Effector memory CD8-positive, alpha-beta T cell (primary cell): Measurements from ENCODE around the gene ATXN1.

ENCODE experiments used
- ATAC-seq: fragments of 150-1000 bp; cut with Tn5 transposase; replicated peaks from 2 replicates; pipeline ENCODE4 v1.10.0; 2021; ENCODE audit warnings: mild to moderate bottlenecking, moderate library complexity
- DNase-seq, 3 experiments: peaks; one replicate each; pipeline ENCODE4 v3.0.0; 2021
- H3K27ac Mint-ChIP-seq, 2 donors: one replicate each; pipeline ENCODE4 v1.8.0; 2022; ENCODE audit warnings: mild to moderate bottlenecking in 2 of 2, mixed read lengths in 2 of 2, moderate library complexity in 2 of 2
- H3K27me3 Mint-ChIP-seq, 2 donors: one replicate each; pipeline ENCODE4 v1.8.0; 2022; ENCODE audit warnings: mixed read lengths in 2 of 2
- H3K36me3 Mint-ChIP-seq: one replicate; pipeline ENCODE4 v1.8.0; 2022; ENCODE audit warnings: mild to moderate bottlenecking, moderate library complexity, mixed read lengths; ENCODE audit not compliant: insufficient read depth
- H3K4me1 Mint-ChIP-seq, 2 donors: one replicate each; pipeline ENCODE4 v1.8.0; 2022; ENCODE audit warnings: low read depth in 2 of 2, mixed read lengths in 2 of 2
- H3K4me3 Mint-ChIP-seq, 2 donors: one replicate each; pipeline ENCODE4 v1.8.0; 2022; ENCODE audit warnings: mild to moderate bottlenecking in 2 of 2, mixed read lengths in 2 of 2, moderate library complexity in 2 of 2
- H3K9me3 Mint-ChIP-seq, 2 donors: one replicate each; pipeline ENCODE4 v1.8.0; 2022; ENCODE audit warnings: mixed read lengths in 2 of 2

The ATXN1 gene

DNA sequence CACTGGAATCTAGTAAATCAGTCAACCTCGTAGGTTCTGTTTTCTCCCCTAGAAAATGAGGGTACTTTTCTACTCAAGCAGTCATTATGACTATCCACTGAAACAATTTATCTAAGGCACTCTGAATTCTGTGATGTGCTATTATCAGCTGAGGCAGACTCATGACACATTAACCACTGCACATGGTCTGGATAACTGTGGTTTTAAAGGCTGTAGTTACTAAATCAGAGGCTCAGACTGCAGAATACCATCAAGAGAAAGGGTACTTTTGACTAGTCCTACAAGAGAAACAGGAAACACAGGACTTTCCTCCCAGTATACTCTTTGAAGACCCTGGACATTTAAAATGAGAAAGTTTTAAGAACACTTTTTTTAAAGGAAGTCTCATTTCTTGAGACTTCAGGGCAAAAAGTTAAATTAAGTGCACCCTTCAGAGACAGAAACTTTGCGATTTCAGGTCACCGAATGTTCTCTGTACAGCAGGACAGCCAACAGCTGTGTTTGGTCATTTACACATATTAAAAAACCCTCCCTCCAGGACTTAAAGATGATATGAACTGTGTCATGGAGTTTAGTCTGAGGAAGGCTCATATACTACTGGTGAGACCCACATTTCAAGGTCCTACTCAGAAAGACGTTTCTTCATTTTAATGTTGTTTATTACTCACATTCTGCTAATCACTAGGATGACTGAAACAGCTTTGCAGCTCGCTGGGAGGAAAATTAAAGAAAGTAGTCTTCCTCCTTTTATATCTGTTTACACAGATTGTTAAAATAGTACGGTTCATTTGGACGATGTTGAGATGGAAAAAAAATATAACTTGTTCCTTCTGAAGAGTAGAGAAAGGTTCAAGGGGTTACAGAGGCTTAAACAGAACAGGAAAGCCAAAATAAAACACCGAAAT lies 19.9 kb downstream of the ATXN1 start:
- H3K27ac Mint-ChIP-seq, result peak overlapping the region; percentile 56 to 57
- peak overlapping the region; percentile 7 to 33 for H3K4me3 Mint-ChIP-seq
- no peaks in the 10 kb centered on the region for H3K27me3 Mint-ChIP-seq
- H3K4me1 Mint-ChIP-seq, result peaks cover 52 to 79% of the 10 kb centered on the region in 2 donors
- no peak for DNase-seq
- H3K9me3 Mint-ChIP-seq, result no peaks in the 10 kb centered on the region
- ATAC-seq, result peak; percentile 97
- H3K36me3 Mint-ChIP-seq, result peaks cover 58% of the 10 kb centered on the region

DNA sequence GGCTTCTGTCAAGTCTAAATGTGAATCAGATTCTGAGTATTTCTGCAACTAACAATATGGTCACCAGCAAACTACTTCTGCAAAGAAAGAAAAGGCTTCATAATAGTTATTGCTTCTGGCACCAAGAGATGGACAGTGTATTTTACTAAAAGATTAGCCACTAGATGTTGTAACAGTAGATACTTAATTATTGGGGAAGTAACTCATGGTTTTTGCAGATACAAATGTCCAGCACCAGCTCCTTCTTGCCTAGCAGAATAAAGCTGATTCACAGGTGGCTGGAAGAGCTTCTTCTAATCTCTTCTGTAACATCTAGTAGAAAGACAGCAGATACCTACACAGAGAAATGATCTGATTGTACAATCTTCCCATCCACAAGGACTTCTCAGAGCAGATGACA lies 21.2 kb downstream of the ATXN1 start:
- DNase-seq, result no peak
- H3K9me3 Mint-ChIP-seq, result no peaks in the 10 kb centered on the region
- H3K27ac Mint-ChIP-seq, result peak overlapping the region in 1 of 2 donors; percentile 54
- H3K4me1 Mint-ChIP-seq, result peaks cover 45 to 73% of the 10 kb centered on the region in 2 donors
- peaks cover 52% of the 10 kb centered on the region for H3K36me3 Mint-ChIP-seq
- ATAC-seq, result no peak
- no peaks in the 10 kb centered on the region for H3K27me3 Mint-ChIP-seq
- no peak overlapping the region for H3K4me3 Mint-ChIP-seq

DNA sequence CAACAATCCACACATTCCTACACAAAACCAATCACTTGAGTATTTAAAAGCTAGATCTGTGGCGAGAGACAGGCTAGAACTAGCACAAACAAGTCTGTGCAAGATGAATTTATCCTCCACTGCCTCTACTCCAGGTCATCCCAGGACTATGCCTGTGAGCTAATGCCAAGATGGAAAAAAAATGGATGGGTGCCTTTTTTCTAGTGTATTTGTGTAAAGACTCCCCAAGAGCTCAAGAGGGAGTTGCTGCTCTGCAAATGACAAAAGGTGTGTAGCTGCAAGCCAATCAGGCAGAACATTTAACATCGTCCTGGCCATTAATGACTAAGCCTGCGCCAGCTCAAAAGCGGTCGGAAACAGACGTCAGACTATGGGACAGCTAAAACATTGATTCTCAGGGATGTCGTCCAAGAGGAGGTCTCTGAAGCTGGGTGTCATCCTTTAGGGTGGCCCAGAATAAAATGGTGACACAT lies 21.9 kb downstream of the ATXN1 start:
- no peak for DNase-seq
- peaks cover 52% of the 10 kb centered on the region for H3K36me3 Mint-ChIP-seq
- peak overlapping the region in 1 of 2 donors; percentile 54 for H3K27ac Mint-ChIP-seq
- H3K27me3 Mint-ChIP-seq, result no peaks in the 10 kb centered on the region
- no peak overlapping the region for H3K4me3 Mint-ChIP-seq
- H3K9me3 Mint-ChIP-seq, result no peaks in the 10 kb centered on the region
- H3K4me1 Mint-ChIP-seq, result peaks cover 42 to 67% of the 10 kb centered on the region in 2 donors
- ATAC-seq, result no peak

DNA sequence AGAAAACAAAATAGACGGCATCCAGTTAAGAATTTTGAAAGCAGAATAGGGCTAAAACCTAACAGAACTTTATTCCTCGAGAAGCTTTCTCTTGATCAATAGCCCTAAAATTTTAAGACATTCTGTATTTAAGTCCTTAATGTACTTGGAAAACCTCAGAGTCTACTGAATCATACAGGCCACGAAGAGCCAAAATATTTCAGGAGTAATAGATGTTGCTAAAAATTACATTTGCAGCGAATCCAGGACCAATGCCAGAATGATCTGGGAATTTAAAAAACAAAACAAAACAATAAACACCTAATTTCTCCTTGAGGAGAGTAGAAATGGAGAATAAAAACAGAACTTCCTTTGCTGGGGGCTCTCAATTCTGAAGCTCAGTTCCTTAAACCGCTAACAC lies 23.3 kb downstream of the ATXN1 start:
- H3K4me1 Mint-ChIP-seq, result peaks cover 35 to 63% of the 10 kb centered on the region in 2 donors
- no peak for DNase-seq
- H3K9me3 Mint-ChIP-seq, result no peaks in the 10 kb centered on the region
- peaks cover 60% of the 10 kb centered on the region for H3K36me3 Mint-ChIP-seq
- H3K4me3 Mint-ChIP-seq, result no peak overlapping the region
- H3K27ac Mint-ChIP-seq, result peak overlapping the region in 1 of 2 donors; percentile 17
- H3K27me3 Mint-ChIP-seq, result no peaks in the 10 kb centered on the region
- ATAC-seq, result no peak

DNA sequence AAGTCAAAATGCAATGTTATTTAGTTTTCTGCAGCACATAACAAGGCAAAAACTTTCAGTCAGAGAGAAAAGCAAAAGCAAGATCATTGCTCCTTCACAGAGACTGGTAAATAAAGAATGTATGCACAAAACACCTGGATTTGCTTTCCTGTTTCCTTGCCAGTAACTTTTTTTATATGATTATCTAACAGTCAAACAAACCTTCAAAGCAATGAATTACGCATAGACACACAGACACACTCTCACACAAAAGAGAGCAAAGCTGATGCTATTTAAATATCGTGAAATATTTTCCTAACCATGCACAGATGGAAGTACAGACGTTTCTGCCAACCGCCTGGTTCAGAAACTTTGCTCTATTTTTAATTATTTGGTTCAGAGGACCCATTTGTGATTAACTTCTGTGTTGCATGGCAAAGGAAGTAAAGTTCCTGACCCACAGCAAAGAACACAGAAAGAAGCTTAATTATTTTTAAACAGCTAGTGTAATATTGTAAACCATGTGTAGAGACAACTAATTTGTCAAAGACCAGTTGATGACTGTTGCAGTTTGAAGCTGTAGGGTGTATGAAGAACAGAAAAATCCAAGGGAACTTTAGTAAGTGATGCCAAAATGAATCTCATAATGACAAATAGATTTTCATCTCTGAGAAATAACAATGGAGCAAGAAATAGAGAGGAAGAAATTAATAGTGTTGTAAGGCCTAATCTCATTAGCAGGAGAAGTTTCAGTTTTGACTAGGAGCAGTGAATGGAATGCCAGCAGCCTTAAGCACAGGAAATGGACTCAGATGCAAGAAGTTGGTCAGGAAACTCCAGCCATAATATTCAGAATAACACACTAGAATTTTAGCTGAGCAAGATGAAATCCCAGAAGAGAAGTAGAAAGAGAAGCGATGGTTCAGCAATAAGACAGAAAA lies 24.1 kb downstream of the ATXN1 start:
- Mint-ChIP-seq H3K27me3 (no peaks in the 10 kb centered on the region), H3K4me3 (no peak overlapping the region), H3K4me1 (peaks cover 35 to 63% of the 10 kb centered on the region in 2 donors), H3K36me3 (peaks cover 59% of the 10 kb centered on the region), H3K27ac (peak overlapping the region; percentile 2 to 17), H3K9me3 (no peaks in the 10 kb centered on the region)
- ATAC-seq, result no peak
- no peak for DNase-seq

DNA sequence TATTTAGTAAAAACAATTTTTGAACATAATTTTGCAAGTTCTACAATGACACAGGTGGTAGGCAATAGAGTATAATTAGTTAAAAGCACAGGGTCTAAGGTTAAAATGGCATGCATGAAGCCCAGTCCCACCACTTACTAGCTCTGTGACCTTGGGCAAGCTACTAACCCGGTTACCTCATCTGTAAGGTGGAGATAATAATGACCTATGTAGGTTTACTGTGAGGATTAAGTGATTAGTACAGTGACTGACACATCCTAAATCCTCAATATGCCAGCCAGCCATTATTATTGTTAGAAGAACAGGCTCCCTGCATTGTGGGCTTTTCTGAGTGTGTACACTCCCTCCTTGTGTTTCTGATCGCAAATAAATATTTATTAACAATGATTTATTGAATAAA lies 26.2 kb downstream of the ATXN1 start:
- no peaks in the 10 kb centered on the region for H3K9me3 Mint-ChIP-seq
- no peaks in the 10 kb centered on the region for H3K27me3 Mint-ChIP-seq
- DNase-seq (no peak), ATAC-seq (no peak)
- peaks cover 65% of the 10 kb centered on the region for H3K36me3 Mint-ChIP-seq
- no peak overlapping the region for H3K27ac Mint-ChIP-seq
- peaks cover 38 to 63% of the 10 kb centered on the region in 2 donors for H3K4me1 Mint-ChIP-seq
- H3K4me3 Mint-ChIP-seq, result no peak overlapping the region

DNA sequence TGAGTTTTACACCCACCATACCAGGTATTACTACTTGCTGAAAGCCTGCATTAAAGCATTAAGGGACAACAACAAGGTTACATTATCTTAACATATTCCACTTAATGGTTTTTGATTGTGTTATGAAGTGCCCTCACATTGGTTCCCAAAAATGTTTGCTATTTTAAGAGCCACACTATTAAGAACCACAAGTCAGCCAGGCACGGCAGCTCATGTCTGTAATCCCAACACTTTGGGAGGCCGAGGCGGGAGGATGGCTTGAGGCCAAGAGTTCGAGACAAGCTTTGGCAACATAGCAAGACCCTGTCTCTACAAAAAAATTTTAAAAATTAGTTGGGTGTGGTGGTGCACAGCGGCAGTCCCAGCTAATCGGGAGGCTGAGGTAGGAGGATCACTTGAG lies 28.2 kb downstream of the ATXN1 start:
- Mint-ChIP-seq H3K4me3 (peak overlapping the region in 1 of 2 donors; percentile 78), H3K9me3 (no peaks in the 10 kb centered on the region), H3K36me3 (peaks cover 52% of the 10 kb centered on the region), H3K27ac (peak overlapping the region; percentile 90 to 91), H3K27me3 (no peaks in the 10 kb centered on the region), H3K4me1 (peaks cover 40 to 74% of the 10 kb centered on the region in 2 donors)
- DNase-seq (no peak), ATAC-seq (no peak)

DNA sequence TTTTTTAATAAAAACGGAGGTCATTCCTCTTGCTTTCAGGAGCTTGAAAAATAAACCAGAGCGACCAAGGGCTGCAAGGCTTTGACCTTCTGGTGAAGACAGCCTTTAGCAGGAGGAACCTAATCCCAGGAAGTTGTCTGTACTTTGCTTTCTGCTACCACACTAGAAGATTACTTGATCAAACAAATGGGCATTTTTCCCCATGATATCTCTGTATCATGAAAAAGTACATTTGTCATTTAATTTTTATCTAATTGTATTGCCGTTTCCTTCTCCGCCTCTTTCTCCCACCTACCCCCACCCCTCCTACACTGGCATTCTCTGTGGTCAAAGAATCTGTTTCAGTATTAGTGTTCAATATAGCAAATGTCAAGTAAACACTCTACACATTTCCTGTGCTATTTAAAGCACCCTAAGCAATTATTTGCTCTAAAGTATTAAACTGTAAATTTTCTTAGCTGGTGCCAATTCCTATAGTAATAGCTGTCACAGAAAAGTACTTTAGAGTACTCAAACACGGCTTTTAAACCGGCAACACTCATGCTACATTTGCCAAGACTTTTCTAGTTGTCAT lies 29.7 kb downstream of the ATXN1 start:
- H3K27me3 Mint-ChIP-seq, result no peaks in the 10 kb centered on the region
- H3K9me3 Mint-ChIP-seq, result no peaks in the 10 kb centered on the region
- peak overlapping the region; percentile 90 to 91 for H3K27ac Mint-ChIP-seq
- ATAC-seq (peak; percentile 83), DNase-seq (peak in 1 of 3 experiments; percentile 33)
- peaks cover 38% of the 10 kb centered on the region for H3K36me3 Mint-ChIP-seq
- H3K4me1 Mint-ChIP-seq, result peaks cover 39 to 69% of the 10 kb centered on the region in 2 donors
- peak overlapping the region; percentile 70 to 78 for H3K4me3 Mint-ChIP-seq

DNA sequence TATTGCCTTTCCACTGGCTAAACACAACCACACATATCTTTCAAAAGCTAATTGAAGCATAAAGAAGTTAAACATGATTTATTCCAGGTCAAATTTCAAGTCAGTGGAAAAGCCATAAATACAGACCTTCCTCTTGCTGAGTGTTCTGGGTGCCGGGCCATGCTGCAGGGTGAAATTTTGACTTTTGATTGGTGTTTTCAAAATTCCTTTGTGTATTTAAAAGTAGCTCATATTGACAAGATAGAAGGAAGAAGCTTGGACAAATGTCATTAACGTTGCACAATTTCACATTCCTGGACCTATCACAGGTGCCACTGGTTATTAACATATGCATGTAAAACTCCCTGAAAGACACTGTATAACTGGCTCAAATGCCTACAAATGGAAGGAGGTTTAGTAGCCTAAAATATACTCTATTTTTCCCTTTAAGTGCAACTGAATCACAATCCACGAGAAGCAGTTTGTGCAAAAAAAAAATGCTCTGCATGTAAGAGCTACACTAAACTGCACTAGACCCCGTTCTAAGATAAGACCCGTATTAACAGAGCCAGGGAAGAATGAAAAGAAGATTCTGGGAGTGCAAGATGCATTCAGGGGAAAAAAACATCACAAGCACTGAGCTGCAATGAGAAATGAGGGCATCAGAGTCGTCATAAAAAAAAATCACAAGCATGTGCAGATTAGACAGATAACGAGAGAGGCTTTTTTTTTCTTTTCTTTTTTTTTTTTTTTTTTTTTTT lies 30.4 kb downstream of the ATXN1 start:
- DNase-seq, result no peak

DNA sequence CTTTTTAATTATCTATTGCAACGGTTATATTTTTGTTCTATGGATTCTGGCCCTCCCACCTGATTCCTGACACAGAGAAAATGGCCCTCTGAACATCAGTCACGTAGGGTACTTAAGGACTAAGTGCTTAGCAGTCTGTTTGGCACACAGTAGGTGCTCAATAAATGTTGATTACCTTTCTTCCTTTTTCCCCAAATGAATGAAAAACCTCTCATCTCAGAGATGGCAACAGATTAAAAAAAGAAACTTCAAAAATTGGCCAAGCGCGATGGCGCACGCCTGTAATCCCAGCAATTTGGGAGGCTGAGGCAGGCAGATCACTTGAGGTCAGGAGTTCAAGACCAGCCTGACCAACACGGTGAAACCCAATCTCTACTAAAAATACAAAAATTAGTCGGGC lies 31.5 kb downstream of the ATXN1 start:
- H3K4me1 Mint-ChIP-seq, result peaks cover 38 to 78% of the 10 kb centered on the region in 2 donors

More for the DNA sequence above, 30.4 kb downstream of the ATXN1 start:
- peaks cover 38 to 73% of the 10 kb centered on the region in 2 donors for H3K4me1 Mint-ChIP-seq
- H3K9me3 Mint-ChIP-seq, result no peaks in the 10 kb centered on the region
- peak overlapping the region; percentile 70 to 78 for H3K4me3 Mint-ChIP-seq
- ATAC-seq, result peak; percentile 72
- peaks cover 37% of the 10 kb centered on the region for H3K36me3 Mint-ChIP-seq
- H3K27ac Mint-ChIP-seq, result peak overlapping the region; percentile 90 to 91
- no peaks in the 10 kb centered on the region for H3K27me3 Mint-ChIP-seq

DNA sequence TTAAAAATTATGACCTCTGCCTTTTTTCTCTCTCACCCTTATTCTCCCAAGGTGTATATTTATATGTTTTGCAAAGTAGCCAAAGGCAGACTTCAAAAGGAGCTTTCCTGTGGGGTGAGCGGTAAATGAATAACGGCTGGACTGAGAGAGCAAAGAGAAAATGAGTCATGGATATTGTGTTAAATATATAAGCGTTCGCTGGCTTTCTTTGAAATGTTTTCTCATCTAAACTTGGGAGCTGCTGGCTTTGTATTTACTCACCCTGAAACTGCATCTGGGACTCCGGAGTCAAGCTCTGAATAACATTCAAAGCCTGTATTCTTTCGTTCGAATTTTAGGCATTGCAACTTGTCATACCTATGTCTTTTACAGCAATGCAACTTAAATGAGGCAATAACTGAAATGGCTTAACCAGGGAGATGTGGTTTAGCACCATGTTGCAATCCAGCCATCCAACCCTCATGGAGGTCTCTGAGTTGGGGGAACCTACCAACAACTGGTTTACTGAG lies 32.0 kb downstream of the ATXN1 start:
- ATAC-seq (no peak), DNase-seq (no peak)
- H3K4me3 Mint-ChIP-seq, result peak overlapping the region; percentile 41 to 60
- no peaks in the 10 kb centered on the region for H3K9me3 Mint-ChIP-seq
- H3K27me3 Mint-ChIP-seq, result no peaks in the 10 kb centered on the region
- H3K27ac Mint-ChIP-seq, result peak overlapping the region; percentile 35 to 91
- H3K4me1 Mint-ChIP-seq, result peaks cover 38 to 79% of the 10 kb centered on the region in 2 donors
- H3K36me3 Mint-ChIP-seq, result peaks cover 37% of the 10 kb centered on the region

More for the DNA sequence above, 31.5 kb downstream of the ATXN1 start:
- ATAC-seq (no peak), DNase-seq (no peak)
- Mint-ChIP-seq H3K4me3 (no peak overlapping the region), H3K27me3 (no peaks in the 10 kb centered on the region), H3K27ac (peak overlapping the region in 1 of 2 donors; percentile 91), H3K36me3 (peaks cover 37% of the 10 kb centered on the region), H3K9me3 (no peaks in the 10 kb centered on the region)

DNA sequence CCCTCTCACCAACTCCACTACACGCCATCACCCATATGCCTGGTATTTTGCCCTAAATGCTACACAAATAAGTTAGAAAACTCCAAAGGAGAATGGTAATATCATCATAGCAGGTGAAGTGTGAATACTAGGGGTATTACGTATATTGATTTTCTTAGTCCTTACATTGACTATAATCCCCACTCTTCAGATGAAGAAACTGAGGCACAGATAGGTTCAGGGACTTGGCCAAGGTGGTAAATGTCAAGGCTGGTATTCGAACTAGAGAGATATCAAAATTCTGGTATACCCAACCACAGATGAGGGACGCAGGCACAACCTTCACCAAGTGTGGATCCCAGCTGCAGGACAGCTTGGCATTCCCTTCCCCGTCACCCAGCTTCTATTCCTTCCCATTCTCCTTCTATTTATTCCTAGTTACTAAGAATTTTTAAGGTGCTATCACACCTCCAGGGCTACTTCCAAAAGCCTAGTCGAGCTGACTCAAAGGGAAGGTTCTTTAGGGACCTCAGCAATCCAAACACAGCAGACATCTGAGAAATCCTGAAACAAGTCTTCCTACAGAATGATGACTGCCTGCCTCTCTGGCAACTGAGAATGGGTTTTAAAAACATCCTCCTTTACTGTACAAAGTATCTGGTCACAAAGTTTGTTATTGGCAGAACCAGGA lies 32.6 kb downstream of the ATXN1 start:
- Mint-ChIP-seq H3K36me3 (peaks cover 31% of the 10 kb centered on the region), H3K4me3 (peak overlapping the region; percentile 41 to 60), H3K27ac (peak overlapping the region; percentile 57 to 91), H3K27me3 (no peaks in the 10 kb centered on the region), H3K4me1 (peaks cover 33 to 77% of the 10 kb centered on the region in 2 donors), H3K9me3 (no peaks in the 10 kb centered on the region)
- ATAC-seq, result no peak
- DNase-seq, result no peak
